GM21723 (cell line): ENCODE data around the gene STK11IP.

Experiments used
- ATAC-seq: cut with Tn5 transposase; IDR thresholded peaks from one replicate; pipeline ENCODE4 v1.9.1; 2021; ENCODE audit warnings: mild to moderate bottlenecking, moderate library complexity; ENCODE audit not compliant: unreplicated experiment

STK11IP gene

GRCh38 chr2:219631904-219632759, 34.5 kb downstream of the STK11IP start:
- no peak for ATAC-seq

GRCh38 chr2:219632760-219633105, 35.1 kb downstream of the STK11IP start:
- no peak for ATAC-seq

DNA sequence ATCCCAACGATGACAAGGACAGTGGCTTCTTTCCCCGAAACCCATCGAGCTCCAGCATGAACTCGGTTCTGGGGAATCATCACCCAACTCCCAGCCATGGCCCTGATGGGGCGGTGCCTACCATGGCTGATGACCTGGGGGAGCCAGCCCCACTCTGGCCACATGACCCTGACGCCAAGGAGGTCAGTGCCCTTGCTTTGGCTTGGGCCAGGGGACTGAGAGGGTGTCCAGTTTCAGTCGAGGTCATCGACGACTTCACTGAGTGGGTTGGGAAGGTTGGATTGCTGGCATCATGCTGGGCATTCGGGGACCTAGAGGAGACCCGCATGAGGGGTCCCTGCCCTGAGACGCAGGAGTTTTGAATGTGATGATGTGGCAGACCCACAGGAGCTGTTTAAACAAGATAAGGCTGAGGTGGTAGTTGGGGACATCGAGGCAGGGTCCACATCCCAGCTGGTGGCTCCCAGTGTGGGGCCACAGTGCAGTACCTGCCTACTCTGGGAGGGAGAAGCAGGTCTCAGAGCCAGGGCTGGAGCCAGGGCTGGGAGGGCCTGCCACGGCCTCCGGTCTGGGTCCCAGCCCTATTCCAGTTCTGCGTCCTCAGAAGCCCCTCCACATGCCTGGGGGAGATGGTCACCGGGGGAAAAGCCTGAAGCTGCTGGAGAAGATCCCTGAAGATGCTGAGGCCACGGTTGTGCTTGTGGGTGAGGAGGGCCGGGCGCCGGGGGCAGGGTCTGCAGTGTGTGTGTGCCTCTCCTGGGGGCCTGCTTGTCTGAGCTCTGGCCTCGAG, 35.8 kb downstream of the STK11IP start:
- no peak for ATAC-seq

- no peak for ATAC-seq
Measured at GRCh38 chr2:219634171-219634940, 36.7 kb downstream of the STK11IP start.

- no peak for ATAC-seq
Measured at GRCh38 chr2:219634951-219635751, 37.5 kb downstream of the STK11IP start.

DNA sequence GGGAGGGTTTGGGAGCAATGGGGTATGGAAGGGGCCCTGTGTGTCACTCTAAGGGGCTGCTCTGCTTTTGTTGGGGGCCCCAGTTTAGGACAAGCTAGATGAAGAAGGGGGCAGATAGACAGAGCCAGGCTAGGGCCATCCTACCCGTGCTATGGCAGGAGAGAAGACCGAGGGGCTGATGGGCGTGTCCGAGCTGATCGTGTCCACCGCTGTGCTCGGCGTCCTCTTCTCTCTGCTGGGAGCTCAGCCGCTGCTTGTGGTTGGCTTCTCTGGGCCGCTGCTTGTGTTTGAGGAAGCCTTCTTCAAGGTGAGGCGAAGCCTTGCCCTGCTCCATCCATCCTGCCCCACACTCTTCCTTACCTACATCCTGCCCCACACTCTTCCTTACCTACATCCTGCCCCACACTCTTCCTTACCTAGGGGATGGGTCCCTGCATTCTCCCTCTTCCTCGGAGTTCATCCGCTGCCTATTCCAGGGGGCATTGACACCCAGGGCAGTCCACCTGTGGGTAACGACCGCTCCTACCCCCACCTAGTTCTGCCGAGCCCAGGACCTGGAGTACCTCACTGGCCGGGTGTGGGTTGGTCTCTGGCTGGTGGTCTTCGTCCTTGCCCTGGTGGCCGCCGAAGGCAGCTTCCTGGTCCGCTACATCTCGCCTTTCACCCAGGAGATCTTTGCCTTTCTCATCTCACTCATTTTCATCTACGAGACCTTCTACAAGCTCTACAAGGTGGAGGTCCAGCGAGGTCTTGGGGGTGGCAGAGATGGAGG, 38.7 kb downstream of the STK11IP start:
- ATAC-seq, result no peak

DNA sequence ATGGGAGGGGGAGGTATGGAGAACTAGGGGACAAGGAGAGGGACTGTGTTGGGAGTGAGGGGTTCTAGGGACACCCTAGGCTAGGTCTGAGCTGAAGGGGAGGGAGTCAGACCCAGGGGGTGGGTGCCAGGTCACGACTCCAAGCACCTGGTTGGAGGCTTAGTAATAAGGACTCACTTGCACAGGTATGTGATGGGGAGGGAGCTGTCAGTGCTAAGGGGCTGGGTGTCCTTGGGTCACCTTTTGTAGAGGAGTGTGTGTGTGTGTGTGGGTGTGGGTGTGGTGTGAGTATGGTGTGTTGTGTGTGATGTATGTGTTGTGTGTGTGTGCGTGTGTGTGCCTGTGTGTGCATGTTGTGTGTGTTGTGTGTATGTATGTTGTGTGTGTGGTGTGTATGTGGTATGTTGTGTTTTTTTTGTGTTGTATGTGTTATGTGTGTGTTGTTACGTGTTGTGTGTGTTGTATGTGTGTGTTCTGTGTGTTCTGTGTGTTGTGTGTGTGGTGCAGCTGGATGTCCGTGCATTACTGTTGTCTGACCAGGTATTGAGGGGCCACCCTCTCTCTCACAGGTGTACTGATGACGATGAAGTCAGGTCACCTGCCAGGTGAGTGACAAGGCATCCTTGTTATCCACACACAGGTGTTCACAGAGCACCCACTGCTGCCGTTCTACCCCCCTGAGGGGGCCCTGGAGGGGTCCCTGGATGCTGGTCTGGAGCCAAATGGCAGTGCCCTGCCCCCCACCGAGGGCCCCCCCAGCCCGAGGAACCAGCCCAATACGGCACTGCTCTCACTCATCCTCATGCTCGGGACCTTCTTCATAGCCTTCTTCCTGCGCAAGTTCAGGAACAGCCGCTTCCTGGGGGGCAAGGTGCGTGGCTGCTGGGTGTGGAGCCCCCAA, 39.5 kb downstream of the STK11IP start:
- ATAC-seq, result no peak

- ATAC-seq, result no peak
Measured at GRCh38 chr2:219637842-219638185, 40.2 kb downstream of the STK11IP start.

- no peak for ATAC-seq
Measured at GRCh38 chr2:219638217-219638947, 40.7 kb downstream of the STK11IP start.

- ATAC-seq, result no peak
Measured at GRCh38 chr2:219638948-219639755, 41.5 kb downstream of the STK11IP start.

GRCh38 chr2:219641390-219642068, 43.9 kb downstream of the STK11IP start:
- ATAC-seq, result no peak

DNA sequence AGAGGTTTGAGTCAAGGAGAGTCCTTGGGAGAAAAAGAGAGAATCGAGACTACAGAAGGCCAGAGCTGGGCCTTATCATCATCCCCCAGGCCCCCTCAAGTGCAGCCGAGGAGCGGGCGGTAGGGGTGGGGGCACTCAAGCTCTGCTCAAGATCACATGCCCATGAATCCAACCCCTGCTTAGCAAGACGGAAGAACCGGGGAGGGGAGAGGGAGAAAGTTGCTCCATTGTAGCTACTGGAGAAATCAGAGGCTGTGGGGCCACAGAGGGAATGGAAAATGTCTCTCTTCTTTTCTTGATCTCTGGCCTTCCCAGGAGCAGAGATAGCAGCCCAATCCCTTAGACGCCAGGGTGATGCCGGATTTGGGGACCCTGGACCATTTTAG, 44.4 kb downstream of the STK11IP start:
- ATAC-seq, result no peak

DNA sequence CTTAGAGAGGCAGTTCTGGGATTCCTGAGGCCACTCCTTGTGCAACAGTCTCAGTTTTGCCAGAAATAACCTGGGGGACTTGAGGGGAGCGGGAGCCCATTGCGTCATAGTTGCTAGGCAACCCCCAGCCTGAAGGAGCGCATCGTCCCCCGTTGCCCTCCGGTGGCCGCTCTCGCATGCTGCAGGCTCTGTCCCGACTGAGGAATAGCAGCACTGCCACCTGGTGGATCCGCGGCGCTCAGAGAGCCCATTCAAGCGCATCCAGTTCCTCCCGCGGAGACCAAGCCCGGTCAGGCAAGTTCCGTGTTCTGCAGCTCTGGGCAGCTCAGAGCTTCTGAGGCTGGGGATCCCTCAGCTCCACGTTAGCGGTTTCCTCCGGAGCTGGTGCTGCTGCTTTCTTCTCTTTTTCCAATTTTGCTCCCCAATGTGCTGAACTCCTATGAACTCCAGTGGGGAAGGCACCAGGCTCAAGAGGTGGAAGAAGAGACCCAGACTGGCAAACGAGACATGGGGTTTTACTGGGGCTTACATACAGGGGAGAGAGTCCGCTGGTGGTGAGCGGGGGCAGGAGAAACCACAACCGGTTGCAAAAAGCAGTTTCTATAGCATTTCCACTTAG, 44.9 kb downstream of the STK11IP start:
- peak; percentile 99 for ATAC-seq

DNA sequence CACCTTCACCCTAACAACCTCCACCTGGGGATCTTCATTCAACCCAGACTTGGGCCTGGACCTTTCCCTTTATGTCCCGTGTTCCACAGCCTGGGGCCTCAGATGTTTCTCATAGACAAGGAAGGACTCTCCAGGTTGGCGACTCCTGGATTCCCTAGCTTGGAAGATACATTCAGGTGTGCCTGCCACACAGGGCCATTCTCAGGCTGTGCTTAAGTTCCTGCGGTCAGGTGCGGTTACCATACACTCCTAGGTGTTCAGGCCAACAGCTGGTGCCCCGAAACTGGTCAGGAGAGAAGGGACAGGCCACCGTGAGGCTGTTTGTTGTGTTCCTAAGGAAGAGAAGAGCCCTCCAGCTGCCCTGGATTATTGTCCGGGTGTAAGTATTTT, 45.4 kb downstream of the STK11IP start:
- ATAC-seq, result no peak

- ATAC-seq, result no peak
Measured at GRCh38 chr2:219643788-219644398, 46.2 kb downstream of the STK11IP start.
